ENCODE measurements around the gene MAP3K10. TPM values are rescaled to one million over a fixed set of nuclear protein-coding genes. Genes with fewer than 3 reads are reported as not detected.

The MAP3K10 gene
- total RNA-seq, 1 experiment from 2014 or later, result 11.8 TPM

DNA sequence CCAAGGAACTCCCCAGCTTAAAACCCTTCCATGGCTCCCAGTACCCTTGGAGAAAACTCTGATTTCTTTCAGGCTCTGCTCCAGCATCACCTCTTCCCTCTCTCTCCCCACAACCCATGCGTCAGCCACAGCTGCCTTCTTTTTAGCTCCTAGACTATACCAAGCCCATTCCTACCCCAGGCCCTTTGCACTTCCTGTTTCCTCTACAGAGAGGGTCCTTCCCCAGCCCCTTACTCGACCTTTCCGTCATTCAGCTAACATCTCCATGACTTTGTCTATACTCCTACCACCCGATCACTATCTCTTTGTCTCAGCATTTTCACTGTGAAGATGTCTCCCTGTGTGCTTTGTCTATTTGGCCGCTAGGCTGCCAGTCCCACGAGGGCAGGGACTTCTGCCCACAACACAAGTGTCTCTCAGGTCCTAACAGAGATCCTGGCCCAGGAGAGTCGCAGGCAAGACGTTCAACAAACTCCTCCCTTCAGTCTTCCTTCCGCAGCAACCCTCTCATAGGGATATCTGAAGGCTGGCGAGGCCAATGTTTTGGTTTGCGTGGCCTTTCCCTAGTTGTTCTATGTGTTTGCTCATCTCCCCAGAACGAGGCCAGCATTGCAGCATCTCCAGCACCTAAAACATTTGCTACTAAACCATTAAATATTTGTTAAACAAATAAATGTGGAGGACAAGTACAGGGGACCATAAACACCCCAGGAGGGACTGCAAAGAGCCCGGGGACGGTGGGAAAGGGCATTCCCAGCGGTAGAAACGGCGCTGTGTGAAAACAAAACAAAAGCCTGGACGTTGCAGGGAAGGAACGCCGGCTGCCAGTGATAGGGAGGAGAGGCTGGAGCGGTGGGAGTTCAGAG is 34.4 kb downstream of the MAP3K10 start:
- Mint-ChIP-seq H3K4me1 (ENCODE audit: low read depth, unreplicated experiment) (peaks cover 19% of the 10 kb centered on the region), H3K9me3 (ENCODE audit: unreplicated experiment) (peaks cover 10% of the 10 kb centered on the region), H3K27ac (ENCODE audit: unreplicated experiment) (peak overlapping the region; percentile 29), H3K4me3 (ENCODE audit: unreplicated experiment) (peak overlapping the region; percentile 72), H3K36me3 (ENCODE audit: insufficient read depth, unreplicated experiment) (peaks cover 25% of the 10 kb centered on the region), H3K27me3 (ENCODE audit: insufficient read depth, unreplicated experiment) (peaks cover 10% of the 10 kb centered on the region)
- peaks cover 14% of the 10 kb centered on the region; the same call in 1 of the 2 replicates for H3K4me1 ChIP-seq
- CTCF ChIA-PET, result interaction anchor here (1.0 kb wide), 1 partner anchor 10 kb away, joined by 3 read pairs; no protein-coding TSS in a partner anchor
- no TSS peak for BruUV-seq (replicated peaks)
- no peaks in the 10 kb centered on the region for H3K27me3 ChIP-seq (replicated peaks; ENCODE audit: control insufficient read depth, insufficient read depth, low read length)
- peak overlapping the region; percentile 41 for H3K4me3 ChIP-seq (ENCODE audit: low read depth, low read length)
- TF ChIP-seq, protein P1, sequence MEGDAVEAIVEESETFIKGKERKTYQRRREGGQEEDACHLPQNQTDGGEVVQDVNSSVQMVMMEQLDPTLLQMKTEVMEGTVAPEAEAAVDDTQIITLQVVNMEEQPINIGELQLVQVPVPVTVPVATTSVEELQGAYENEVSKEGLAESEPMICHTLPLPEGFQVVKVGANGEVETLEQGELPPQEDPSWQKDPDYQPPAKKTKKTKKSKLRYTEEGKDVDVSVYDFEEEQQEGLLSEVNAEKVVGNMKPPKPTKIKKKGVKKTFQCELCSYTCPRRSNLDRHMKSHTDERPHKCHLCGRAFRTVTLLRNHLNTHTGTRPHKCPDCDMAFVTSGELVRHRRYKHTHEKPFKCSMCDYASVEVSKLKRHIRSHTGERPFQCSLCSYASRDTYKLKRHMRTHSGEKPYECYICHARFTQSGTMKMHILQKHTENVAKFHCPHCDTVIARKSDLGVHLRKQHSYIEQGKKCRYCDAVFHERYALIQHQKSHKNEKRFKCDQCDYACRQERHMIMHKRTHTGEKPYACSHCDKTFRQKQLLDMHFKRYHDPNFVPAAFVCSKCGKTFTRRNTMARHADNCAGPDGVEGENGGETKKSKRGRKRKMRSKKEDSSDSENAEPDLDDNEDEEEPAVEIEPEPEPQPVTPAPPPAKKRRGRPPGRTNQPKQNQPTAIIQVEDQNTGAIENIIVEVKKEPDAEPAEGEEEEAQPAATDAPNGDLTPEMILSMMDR (IDR thresholded peaks at IDR 0.05; ENCODE audit: insufficient read depth in 1 of 2, low read depth in 1 of 2, low read length in 1 of 2, severe bottlenecking in 1 of 2, unreplicated experiment in 1 of 2), result peak in 1 of 2 experiments; percentile 2
- DNase-seq, result no peak
- H3K9me3 ChIP-seq, result no peaks in the 10 kb centered on the region
- intact Hi-C loops (cut with micrococcal nuclease; ENCODE audit: unreplicated experiment), result no loop called here
- POLR2A ChIA-PET, result no interaction called here
- H3K36me3 ChIP-seq (ENCODE audit: control insufficient read depth, insufficient read depth, low read length), result no peaks in the 10 kb centered on the region

DNA sequence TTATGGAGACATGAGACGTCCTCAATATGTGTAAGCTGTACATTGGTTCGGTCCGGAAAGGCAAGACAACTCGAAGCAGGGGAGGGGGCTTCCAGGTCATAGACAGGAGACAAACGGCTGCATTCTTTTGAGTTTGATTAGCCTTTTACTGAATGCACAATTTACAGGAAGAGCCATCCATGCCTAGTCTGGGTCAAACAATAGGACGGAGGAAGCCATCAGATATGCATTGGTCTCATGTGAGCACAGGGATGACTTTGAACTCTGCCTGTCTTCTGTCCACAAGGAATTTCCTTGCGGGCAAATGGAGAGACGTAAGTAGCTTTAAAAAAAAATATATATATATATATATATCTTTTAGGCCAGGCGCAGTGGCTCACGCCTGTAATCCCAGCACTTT is 37.1 kb downstream of the MAP3K10 start:
- no TSS peak for BruUV-seq (replicated peaks)
- Mint-ChIP-seq H3K27ac (ENCODE audit: unreplicated experiment) (no peak overlapping the region), H3K36me3 (ENCODE audit: insufficient read depth, unreplicated experiment) (peaks cover 17% of the 10 kb centered on the region), H3K4me1 (ENCODE audit: low read depth, unreplicated experiment) (peaks cover 19% of the 10 kb centered on the region), H3K27me3 (ENCODE audit: insufficient read depth, unreplicated experiment) (peaks cover 7% of the 10 kb centered on the region), H3K4me3 (ENCODE audit: unreplicated experiment) (no peak overlapping the region), H3K9me3 (ENCODE audit: unreplicated experiment) (no peaks in the 10 kb centered on the region)
- no peak overlapping the region for H3K4me3 ChIP-seq (ENCODE audit: low read depth, low read length)
- DNase-seq, result no peak
- no peaks in the 10 kb centered on the region for H3K36me3 ChIP-seq (ENCODE audit: control insufficient read depth, insufficient read depth, low read length)
- H3K4me1 ChIP-seq, result peaks cover 14% of the 10 kb centered on the region; the same call in 1 of the 2 replicates
- no peaks in the 10 kb centered on the region for H3K27me3 ChIP-seq (replicated peaks; ENCODE audit: control insufficient read depth, insufficient read depth, low read length)
- no peaks in the 10 kb centered on the region for H3K9me3 ChIP-seq
- intact Hi-C loops (cut with micrococcal nuclease; ENCODE audit: unreplicated experiment), result no loop called here
- TF ChIP-seq, protein P1 (IDR thresholded peaks at IDR 0.05; ENCODE audit: insufficient read depth in 1 of 2, low read depth in 1 of 2, low read length in 1 of 2, severe bottlenecking in 1 of 2, unreplicated experiment in 1 of 2), result no peak
- ChIA-PET CTCF (interaction anchor here (0.7 kb wide), 1 partner anchor 11 kb away, joined by 4 read pairs; the partner anchor contains the start of gene TTC9B), POLR2A (no interaction called here)

DNA sequence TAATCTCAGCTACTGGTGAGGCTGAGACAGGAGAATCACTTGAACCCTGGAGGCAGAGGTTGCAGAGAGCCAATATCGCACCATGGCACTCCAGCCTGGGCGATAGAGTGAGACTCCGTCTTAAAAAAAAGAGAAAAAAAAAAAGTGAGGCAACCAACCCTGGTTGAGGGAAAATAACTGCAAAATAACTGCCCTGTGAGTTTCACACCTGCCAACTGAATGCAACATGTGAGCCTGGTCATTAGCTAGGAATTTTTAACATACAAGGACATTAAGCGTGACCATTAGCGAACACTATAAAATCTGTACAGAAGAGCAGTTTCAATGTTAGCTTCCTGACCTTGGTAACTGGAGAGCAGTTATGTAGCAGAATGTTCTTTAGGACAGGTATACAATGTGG is 37.6 kb downstream of the MAP3K10 start:
- Mint-ChIP-seq H3K4me1 (ENCODE audit: low read depth, unreplicated experiment) (peaks cover 19% of the 10 kb centered on the region), H3K36me3 (ENCODE audit: insufficient read depth, unreplicated experiment) (peaks cover 17% of the 10 kb centered on the region), H3K9me3 (ENCODE audit: unreplicated experiment) (no peaks in the 10 kb centered on the region), H3K27me3 (ENCODE audit: insufficient read depth, unreplicated experiment) (peaks cover 7% of the 10 kb centered on the region), H3K27ac (ENCODE audit: unreplicated experiment) (no peak overlapping the region), H3K4me3 (ENCODE audit: unreplicated experiment) (no peak overlapping the region)
- no TSS peak for BruUV-seq (replicated peaks)
- no peak overlapping the region for H3K4me3 ChIP-seq (ENCODE audit: low read depth, low read length)
- TF ChIP-seq, protein P1 (IDR thresholded peaks at IDR 0.05; ENCODE audit: insufficient read depth in 1 of 2, low read depth in 1 of 2, low read length in 1 of 2, severe bottlenecking in 1 of 2, unreplicated experiment in 1 of 2), result no peak
- DNase-seq, result no peak
- POLR2A ChIA-PET, result no interaction called here
- intact Hi-C loops (cut with micrococcal nuclease; ENCODE audit: unreplicated experiment), result no loop called here
- H3K27me3 ChIP-seq (replicated peaks; ENCODE audit: control insufficient read depth, insufficient read depth, low read length), result no peaks in the 10 kb centered on the region
- peaks cover 14% of the 10 kb centered on the region; the same call in 1 of the 2 replicates for H3K4me1 ChIP-seq
- H3K36me3 ChIP-seq (ENCODE audit: control insufficient read depth, insufficient read depth, low read length), result no peaks in the 10 kb centered on the region
- H3K9me3 ChIP-seq, result no peaks in the 10 kb centered on the region
- CTCF ChIA-PET, result no interaction called here

All from Caco-2 (cell line).